G401 (cell line): ENCODE data around the gene FAM163B. TPM values are rescaled to one million over a fixed set of nuclear protein-coding genes. Genes with fewer than 3 reads are reported as not detected.
A peak's percentile ranks its signal among the peaks of the same experiment; 100 is the strongest.

Source experiments
- DNase-seq: peaks from one replicate; pipeline ENCODE4 v3.0.0-alpha.2; 2015; ENCODE audit warnings: low spot score
- in situ Hi-C: cut with HindIII; loops from 2 replicates; pipeline ENCODE4 v1.10.0; 2016; ENCODE audit warnings: low sequenced_read_pairs, mixed read lengths
- total RNA-seq: library from RNA; depleted of rRNA; stranded (reverse); fragments of >200 nt; shearing (Covaris generic); gene quantifications from 2 replicates; pipeline ENCODE4 v1.2.3, GENCODE V29; 2014

The FAM163B gene
- total RNA-seq, 1 experiment from 2014 or later, result not detected

GRCh38 chr9:133604856-133605255 lies 4.3 kb downstream of the FAM163B start:
- DNase-seq, result peak; percentile 20
- in situ Hi-C loops, result no loop called here

- in situ Hi-C loops, result no loop called here
- DNase-seq, result peak; percentile 6
These were observed 5.0 kb downstream of the FAM163B start for GRCh38 chr9:133604214-133604613.

- in situ Hi-C loops, result no loop called here
- DNase-seq, result no peak
These were observed 5.9 kb downstream of the FAM163B start for GRCh38 chr9:133603135-133603927.

GRCh38 chr9:133602277-133602676 lies 6.9 kb downstream of the FAM163B start:
- no peak for DNase-seq
- in situ Hi-C loops, result no loop called here

- in situ Hi-C loops, result no loop called here
- no peak for DNase-seq
These were observed 7.4 kb downstream of the FAM163B start for GRCh38 chr9:133601746-133602145.

- in situ Hi-C loops, result no loop called here
These were observed 8.4 kb downstream of the FAM163B start for GRCh38 chr9:133600739-133601138.

GRCh38 chr9:133599470-133600173 lies 9.6 kb downstream of the FAM163B start:
- in situ Hi-C loops, result no loop called here

More at GRCh38 chr9:133600739-133601138, 8.4 kb downstream of the FAM163B start:
- DNase-seq, result no peak

GRCh38 chr9:133598978-133599377 lies 10.2 kb downstream of the FAM163B start:
- DNase-seq, result no peak
- in situ Hi-C loops, result no loop called here

More at GRCh38 chr9:133599470-133600173, 9.6 kb downstream of the FAM163B start:
- DNase-seq, result no peak

GRCh38 chr9:133597316-133597957 lies 11.8 kb downstream of the FAM163B start:
- no peak for DNase-seq
- in situ Hi-C loops, result no loop called here

GRCh38 chr9:133595910-133596309 lies 13.3 kb downstream of the FAM163B start:
- in situ Hi-C loops, result no loop called here
- no peak for DNase-seq

GRCh38 chr9:133594310-133594709 lies 14.9 kb downstream of the FAM163B start:
- in situ Hi-C loops, result no loop called here
- no peak for DNase-seq

GRCh38 chr9:133593587-133594253 lies 15.5 kb downstream of the FAM163B start:
- no peak for DNase-seq
- in situ Hi-C loops, result no loop called here

- no peak for DNase-seq
- in situ Hi-C loops, result no loop called here
These were observed 16.3 kb downstream of the FAM163B start for GRCh38 chr9:133592731-133593409.

- no peak for DNase-seq
- in situ Hi-C loops, result no loop called here
These were observed 17.2 kb downstream of the FAM163B start for GRCh38 chr9:133591985-133592384.

- no peak for DNase-seq
- in situ Hi-C loops, result no loop called here
These were observed 17.9 kb downstream of the FAM163B start for GRCh38 chr9:133591116-133591910.

GRCh38 chr9:133590231-133590855 lies 18.8 kb downstream of the FAM163B start:
- no peak for DNase-seq
- in situ Hi-C loops, result no loop called here

GRCh38 chr9:133589454-133590227 lies 19.5 kb downstream of the FAM163B start:
- no peak for DNase-seq

More at GRCh38 chr9:133589454-133590227, 19.5 kb downstream of the FAM163B start:
- in situ Hi-C loops, result no loop called here
